Stimulated activated effector memory CD8-positive, alpha-beta T cell treated with anti-CD3 and anti-CD28 coated beads, Interleukin-12 subunit alpha, Interleukin-12 subunit beta, amount 100 ng/mL, for 72 hours (primary cell): ENCODE data around the gene WFDC2.
A peak's percentile ranks its signal among the peaks of the same experiment; 100 is the strongest.

Source experiments
- ATAC-seq: fragments of 150-1000 bp; cut with Tn5 transposase; 2 replicates; pipeline ENCODE4 v1.10.0; 2021
- DNase-seq, 2 donors: peaks; one replicate each; pipeline ENCODE4 v3.0.0; 2021 to 2022; ENCODE audit warnings: low spot score in 2 of 2
- H3K27ac Mint-ChIP-seq: one replicate; pipeline ENCODE4 v1.8.0; 2022; ENCODE audit warnings: mild to moderate bottlenecking, mixed read lengths
- H3K36me3 Mint-ChIP-seq: one replicate; pipeline ENCODE4 v1.8.0; 2022; ENCODE audit warnings: mild to moderate bottlenecking, mixed read lengths
- H3K4me1 Mint-ChIP-seq: one replicate; pipeline ENCODE4 v1.8.0; 2022; ENCODE audit warnings: mixed read lengths
- H3K4me3 Mint-ChIP-seq: one replicate; pipeline ENCODE4 v1.8.0; 2022; ENCODE audit warnings: mild to moderate bottlenecking, mixed read lengths
- H3K9me3 Mint-ChIP-seq: one replicate; pipeline ENCODE4 v1.8.0; 2022; ENCODE audit warnings: mixed read lengths

WFDC2 gene

GRCh38 chr20:45444050-45444449, 25.5 kb upstream of the WFDC2 start:
- Mint-ChIP-seq H3K9me3 (no peaks in the 10 kb centered on the region), H3K27ac (no peak overlapping the region), H3K36me3 (no peaks in the 10 kb centered on the region), H3K4me1 (peaks cover 24% of the 10 kb centered on the region), H3K4me3 (no peak overlapping the region)
- ATAC-seq (peak; percentile 67), DNase-seq (no peak)

GRCh38 chr20:45445805-45446562, 23.6 kb upstream of the WFDC2 start:
- no peaks in the 10 kb centered on the region for H3K36me3 Mint-ChIP-seq
- ATAC-seq (peak; percentile 74), DNase-seq (peak in 1 of 2 donors; percentile 66)
- no peaks in the 10 kb centered on the region for H3K9me3 Mint-ChIP-seq
- H3K27ac Mint-ChIP-seq = no peak overlapping the region
- peaks cover 24% of the 10 kb centered on the region for H3K4me1 Mint-ChIP-seq
- H3K4me3 Mint-ChIP-seq = no peak overlapping the region

- H3K27ac Mint-ChIP-seq = no peak overlapping the region
- no peak for ATAC-seq
- no peaks in the 10 kb centered on the region for H3K9me3 Mint-ChIP-seq
- H3K4me3 Mint-ChIP-seq = no peak overlapping the region
- peaks cover 24% of the 10 kb centered on the region for H3K4me1 Mint-ChIP-seq
- H3K36me3 Mint-ChIP-seq = no peaks in the 10 kb centered on the region
- DNase-seq = no peak
Measured at GRCh38 chr20:45448270-45448669, 21.3 kb upstream of the WFDC2 start.

DNA sequence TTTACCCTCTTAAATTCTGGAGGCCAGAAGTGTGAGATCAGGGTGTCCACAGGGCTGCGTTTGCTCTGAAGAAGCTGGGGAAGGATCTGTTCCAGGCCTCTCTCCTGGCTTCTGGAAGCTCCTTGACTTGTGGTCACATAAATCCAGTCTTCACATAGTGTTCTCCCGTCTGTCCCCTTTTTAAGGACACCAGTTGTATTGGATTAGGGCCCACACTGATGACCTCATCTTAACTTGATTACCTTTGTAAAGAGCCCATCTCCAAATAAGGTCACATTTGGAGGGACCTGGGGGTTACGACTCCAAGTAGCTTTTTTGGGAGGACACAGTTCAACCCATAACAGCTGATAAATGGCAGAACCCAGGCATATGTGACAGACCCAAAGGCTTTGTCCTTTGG, 20.0 kb upstream of the WFDC2 start:
- DNase-seq (no peak), ATAC-seq (no peak)
- H3K4me1 Mint-ChIP-seq = peaks cover 13% of the 10 kb centered on the region
- H3K9me3 Mint-ChIP-seq = no peaks in the 10 kb centered on the region
- H3K27ac Mint-ChIP-seq = no peak overlapping the region
- H3K4me3 Mint-ChIP-seq = no peak overlapping the region
- no peaks in the 10 kb centered on the region for H3K36me3 Mint-ChIP-seq

GRCh38 chr20:45450097-45450818, 19.3 kb upstream of the WFDC2 start:
- Mint-ChIP-seq H3K36me3 (no peaks in the 10 kb centered on the region), H3K9me3 (no peaks in the 10 kb centered on the region), H3K27ac (no peak overlapping the region), H3K4me1 (peaks cover 6% of the 10 kb centered on the region), H3K4me3 (no peak overlapping the region)
- DNase-seq (no peak), ATAC-seq (peak; percentile 43)

DNA sequence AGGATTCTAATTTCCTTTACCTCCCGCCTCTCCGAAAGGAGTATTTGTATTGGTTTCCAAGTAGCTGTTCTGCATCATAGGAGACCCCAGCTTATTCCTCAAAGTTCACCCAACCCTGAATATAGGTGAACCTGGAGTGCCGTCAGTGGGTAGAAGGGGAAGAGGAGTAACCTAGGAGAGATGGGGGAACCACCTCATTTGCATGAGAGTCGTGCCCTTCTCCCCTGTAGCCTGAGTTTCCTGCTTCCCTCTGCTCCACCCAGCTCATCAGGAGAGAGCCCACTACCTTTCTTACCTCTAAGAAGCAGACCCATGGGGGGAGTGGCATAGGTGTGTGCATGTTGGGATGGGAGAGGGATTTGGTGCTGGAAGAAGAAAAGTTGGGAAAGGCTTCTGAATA, 17.3 kb upstream of the WFDC2 start:
- Mint-ChIP-seq H3K9me3 (no peaks in the 10 kb centered on the region), H3K27ac (no peak overlapping the region), H3K4me3 (no peak overlapping the region), H3K36me3 (no peaks in the 10 kb centered on the region), H3K4me1 (no peaks in the 10 kb centered on the region)
- ATAC-seq (no peak), DNase-seq (no peak)

DNA sequence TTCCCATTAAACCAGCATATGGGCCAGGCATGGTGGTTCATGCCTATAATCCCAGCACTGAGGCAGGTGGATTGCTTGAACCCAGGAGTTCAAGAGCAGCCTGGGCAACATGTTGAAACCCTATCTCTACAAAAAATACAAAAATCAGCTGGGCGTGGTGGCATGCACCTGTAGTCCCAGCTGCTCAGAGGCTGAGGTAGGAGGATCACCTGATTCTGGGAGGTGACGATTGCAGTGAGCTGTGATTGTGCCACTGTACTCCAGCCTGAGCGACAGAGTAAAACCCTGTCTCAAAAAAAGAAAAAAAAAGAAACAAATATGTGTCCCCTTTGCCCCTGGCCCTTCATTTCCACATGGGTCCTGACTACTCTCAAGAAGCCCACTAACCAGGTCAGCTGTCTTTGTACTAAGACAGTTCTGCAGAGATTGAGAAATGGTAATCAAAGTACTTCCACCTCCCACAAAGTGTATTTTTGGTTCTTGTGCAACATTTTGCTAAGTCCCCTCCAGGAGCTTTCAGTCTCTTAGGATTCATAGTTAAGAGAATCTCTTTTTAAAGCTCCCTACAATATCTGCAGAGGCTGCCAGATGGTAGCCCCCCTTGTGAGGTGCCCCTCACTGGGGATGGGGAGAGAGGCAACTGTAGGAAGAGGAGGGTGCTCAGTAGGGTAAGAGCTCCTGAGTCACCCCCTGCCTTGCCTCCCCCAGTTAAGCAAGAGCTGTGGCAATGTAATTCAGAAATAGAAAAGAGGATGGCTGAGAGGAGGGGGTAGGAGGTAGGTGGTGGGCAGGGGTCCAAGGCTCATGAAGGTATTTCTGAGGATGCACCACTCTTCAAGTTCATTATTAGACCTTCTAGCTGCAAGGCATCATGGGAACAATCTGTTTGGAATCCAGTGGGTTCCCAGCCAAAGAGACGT, 16.5 kb upstream of the WFDC2 start:
- Mint-ChIP-seq H3K27ac (no peak overlapping the region), H3K9me3 (no peaks in the 10 kb centered on the region), H3K4me1 (no peaks in the 10 kb centered on the region), H3K4me3 (no peak overlapping the region), H3K36me3 (no peaks in the 10 kb centered on the region)
- DNase-seq (no peak), ATAC-seq (no peak)

GRCh38 chr20:45456632-45457031, 12.9 kb upstream of the WFDC2 start:
- no peaks in the 10 kb centered on the region for H3K4me1 Mint-ChIP-seq
- no peak overlapping the region for H3K27ac Mint-ChIP-seq
- no peaks in the 10 kb centered on the region for H3K9me3 Mint-ChIP-seq
- H3K36me3 Mint-ChIP-seq = no peaks in the 10 kb centered on the region
- H3K4me3 Mint-ChIP-seq = no peak overlapping the region
- peak; percentile 63 for ATAC-seq
- DNase-seq = peak in 1 of 2 donors; percentile 56

DNA sequence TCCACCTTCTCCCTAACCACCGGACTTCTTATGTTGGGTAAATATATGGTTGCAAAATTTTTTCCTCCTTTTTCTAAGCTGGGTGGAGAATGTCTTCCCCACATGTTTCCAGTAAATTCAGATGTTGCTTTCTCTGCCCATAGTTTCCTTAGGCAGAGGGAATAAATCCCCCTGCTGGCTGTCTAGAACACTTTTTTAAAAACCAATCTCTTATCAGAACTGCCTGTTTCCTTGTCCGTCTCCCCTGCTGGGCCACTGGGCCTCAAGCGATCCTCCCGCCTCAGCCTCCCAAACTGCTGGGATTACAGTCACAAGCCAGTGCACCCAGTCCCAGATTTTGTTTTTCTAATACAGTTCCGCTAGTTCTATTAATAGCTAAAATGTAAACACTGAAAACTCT, 9.9 kb upstream of the WFDC2 start:
- Mint-ChIP-seq H3K36me3 (no peaks in the 10 kb centered on the region), H3K27ac (no peak overlapping the region), H3K4me3 (no peak overlapping the region), H3K9me3 (no peaks in the 10 kb centered on the region), H3K4me1 (no peaks in the 10 kb centered on the region)
- DNase-seq (no peak), ATAC-seq (no peak)

- Mint-ChIP-seq H3K4me1 (no peaks in the 10 kb centered on the region), H3K36me3 (no peaks in the 10 kb centered on the region), H3K4me3 (no peak overlapping the region), H3K9me3 (no peaks in the 10 kb centered on the region), H3K27ac (no peak overlapping the region)
- DNase-seq (no peak), ATAC-seq (peak; percentile 74)
Measured at GRCh38 chr20:45461225-45461624, 8.3 kb upstream of the WFDC2 start.

- Mint-ChIP-seq H3K4me1 (no peaks in the 10 kb centered on the region), H3K27ac (no peak overlapping the region), H3K9me3 (no peaks in the 10 kb centered on the region), H3K36me3 (no peaks in the 10 kb centered on the region), H3K4me3 (no peak overlapping the region)
- ATAC-seq = no peak
- DNase-seq = no peak
Measured at GRCh38 chr20:45462711-45463509, 6.6 kb upstream of the WFDC2 start.

DNA sequence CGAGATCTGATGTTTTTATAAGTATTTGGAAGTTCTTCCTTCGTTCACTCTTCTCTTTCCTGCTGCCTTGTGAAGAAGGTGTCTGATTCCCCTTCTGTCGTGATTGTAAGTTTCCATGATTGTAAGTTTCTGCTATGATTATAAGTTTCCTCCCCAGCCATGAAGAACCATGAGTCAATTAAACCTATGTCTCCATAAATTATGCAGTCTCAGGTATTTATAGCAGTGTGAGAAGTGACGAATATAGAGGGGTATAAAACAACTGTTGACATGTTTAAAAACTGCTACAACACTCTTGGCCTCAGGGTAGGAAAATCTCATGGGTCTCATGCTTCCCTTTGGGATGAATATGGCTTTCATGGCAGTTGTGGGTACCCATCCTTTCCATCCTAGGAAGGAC, 5.8 kb upstream of the WFDC2 start:
- no peak overlapping the region for H3K27ac Mint-ChIP-seq
- no peaks in the 10 kb centered on the region for H3K4me1 Mint-ChIP-seq
- DNase-seq (no peak), ATAC-seq (peak; percentile 58)
- no peak overlapping the region for H3K4me3 Mint-ChIP-seq
- no peaks in the 10 kb centered on the region for H3K9me3 Mint-ChIP-seq
- no peaks in the 10 kb centered on the region for H3K36me3 Mint-ChIP-seq

GRCh38 chr20:45465491-45466266, 3.9 kb upstream of the WFDC2 start:
- no peaks in the 10 kb centered on the region for H3K9me3 Mint-ChIP-seq
- no peak for DNase-seq
- H3K4me1 Mint-ChIP-seq = peaks cover 8% of the 10 kb centered on the region
- no peak overlapping the region for H3K27ac Mint-ChIP-seq
- ATAC-seq = no peak
- no peak overlapping the region for H3K4me3 Mint-ChIP-seq
- no peaks in the 10 kb centered on the region for H3K36me3 Mint-ChIP-seq

DNA sequence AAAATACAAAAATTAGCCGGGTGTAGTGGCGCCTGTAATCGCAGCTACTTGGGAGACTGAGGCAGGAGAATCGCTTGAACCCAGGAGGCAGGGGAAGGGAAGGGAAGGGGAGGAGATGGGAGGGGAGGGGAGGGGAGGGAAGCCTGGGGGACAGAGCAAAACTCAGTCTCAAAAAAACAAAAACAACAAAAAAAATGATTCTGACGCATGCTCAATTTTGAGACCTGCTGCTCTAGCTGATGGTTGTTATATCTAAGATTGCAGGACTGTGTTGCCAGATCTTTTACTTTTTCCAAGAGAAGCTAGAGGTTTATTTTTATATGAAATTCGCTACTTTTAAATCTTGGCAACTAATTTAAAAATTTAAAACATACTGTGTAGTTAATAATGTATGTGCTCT, 2.4 kb upstream of the WFDC2 start:
- Mint-ChIP-seq H3K4me3 (no peak overlapping the region), H3K9me3 (no peaks in the 10 kb centered on the region), H3K36me3 (no peaks in the 10 kb centered on the region), H3K4me1 (peaks cover 8% of the 10 kb centered on the region), H3K27ac (no peak overlapping the region)
- ATAC-seq (no peak), DNase-seq (no peak)
